ENCODE measurements around the gene XRCC4. TPM values are rescaled to one million over a fixed set of nuclear protein-coding genes. Genes with fewer than 3 reads are reported as not detected.

The XRCC4 gene
- total RNA-seq, 1 donor from 2014 or later, result 12.1 TPM

DNA sequence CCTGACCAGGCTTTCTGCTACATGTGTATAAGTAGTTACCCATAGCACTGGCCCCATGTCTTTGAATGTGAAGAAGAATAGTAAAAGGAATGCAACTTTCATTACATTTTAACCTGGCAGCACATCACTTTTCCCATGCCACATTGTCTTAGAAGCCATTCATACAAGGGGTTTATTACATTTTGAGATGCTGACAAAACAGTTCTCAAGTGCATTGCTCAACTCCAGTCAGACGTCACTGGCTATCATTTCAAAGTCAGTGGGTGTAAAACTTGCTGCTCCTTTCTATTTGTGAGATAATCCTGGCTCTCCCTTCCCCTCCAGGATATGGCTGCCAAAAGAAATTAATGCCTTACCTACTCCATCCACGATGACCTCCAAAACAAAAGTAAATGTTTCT is 297.2 kb downstream of the XRCC4 start:
- TF ChIP-seq, protein P1, sequence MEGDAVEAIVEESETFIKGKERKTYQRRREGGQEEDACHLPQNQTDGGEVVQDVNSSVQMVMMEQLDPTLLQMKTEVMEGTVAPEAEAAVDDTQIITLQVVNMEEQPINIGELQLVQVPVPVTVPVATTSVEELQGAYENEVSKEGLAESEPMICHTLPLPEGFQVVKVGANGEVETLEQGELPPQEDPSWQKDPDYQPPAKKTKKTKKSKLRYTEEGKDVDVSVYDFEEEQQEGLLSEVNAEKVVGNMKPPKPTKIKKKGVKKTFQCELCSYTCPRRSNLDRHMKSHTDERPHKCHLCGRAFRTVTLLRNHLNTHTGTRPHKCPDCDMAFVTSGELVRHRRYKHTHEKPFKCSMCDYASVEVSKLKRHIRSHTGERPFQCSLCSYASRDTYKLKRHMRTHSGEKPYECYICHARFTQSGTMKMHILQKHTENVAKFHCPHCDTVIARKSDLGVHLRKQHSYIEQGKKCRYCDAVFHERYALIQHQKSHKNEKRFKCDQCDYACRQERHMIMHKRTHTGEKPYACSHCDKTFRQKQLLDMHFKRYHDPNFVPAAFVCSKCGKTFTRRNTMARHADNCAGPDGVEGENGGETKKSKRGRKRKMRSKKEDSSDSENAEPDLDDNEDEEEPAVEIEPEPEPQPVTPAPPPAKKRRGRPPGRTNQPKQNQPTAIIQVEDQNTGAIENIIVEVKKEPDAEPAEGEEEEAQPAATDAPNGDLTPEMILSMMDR (IDR thresholded peaks at IDR 0.05; ENCODE audit: unreplicated experiment), result no peak

DNA sequence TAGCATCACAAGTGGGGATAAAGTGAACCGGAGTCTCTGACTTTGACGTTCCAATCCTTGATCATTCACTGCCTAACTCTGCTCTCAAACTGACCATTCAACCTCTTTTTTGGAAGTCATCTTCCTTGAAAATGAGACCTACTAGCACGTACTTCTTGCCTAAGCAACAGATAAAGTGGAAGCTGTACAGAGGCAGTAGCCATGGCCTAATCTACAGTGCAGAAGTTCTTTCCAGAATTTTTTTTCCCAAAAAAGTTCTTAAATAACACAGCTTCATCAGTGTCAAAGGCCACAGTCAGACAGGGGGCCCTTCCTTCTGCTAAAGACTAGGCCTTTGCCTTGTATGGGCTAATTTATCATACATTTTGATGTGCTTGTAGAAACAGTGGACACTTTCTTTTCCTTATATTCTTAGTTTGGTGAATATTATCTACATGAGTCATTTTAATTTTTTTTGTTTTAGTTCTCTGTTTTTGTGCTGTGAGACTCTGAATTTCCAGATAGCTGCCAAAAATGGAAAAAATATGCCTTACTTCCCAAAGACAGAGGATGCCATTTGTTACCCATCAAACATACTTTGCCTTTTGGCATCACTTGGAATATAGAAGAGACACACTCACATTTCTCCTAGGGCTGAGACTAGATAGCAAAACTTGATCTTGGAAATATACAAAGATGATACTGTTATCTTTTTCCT is 297.9 kb downstream of the XRCC4 start:
- H3K27ac Mint-ChIP-seq, result peak overlapping the region; percentile 11
- no peak for DNase-seq (ENCODE audit: low spot score in 2 of 2, unreplicated experiment in 2 of 2)
- H3K9me3 Mint-ChIP-seq, result no peaks in the 10 kb centered on the region
- H3K27me3 Mint-ChIP-seq (ENCODE audit: low read depth), result no peaks in the 10 kb centered on the region
- TF ChIP-seq, protein P1 (IDR thresholded peaks at IDR 0.05; ENCODE audit: unreplicated experiment), result no peak
- H3K36me3 Mint-ChIP-seq, result no peaks in the 10 kb centered on the region
- peaks cover 24% of the 10 kb centered on the region for H3K4me1 Mint-ChIP-seq
- no peak overlapping the region for H3K4me3 Mint-ChIP-seq

More for the DNA sequence above, 297.2 kb downstream of the XRCC4 start:
- Mint-ChIP-seq H3K27me3 (ENCODE audit: low read depth) (no peaks in the 10 kb centered on the region), H3K36me3 (no peaks in the 10 kb centered on the region), H3K27ac (no peak overlapping the region), H3K9me3 (no peaks in the 10 kb centered on the region), H3K4me3 (no peak overlapping the region), H3K4me1 (peaks cover 24% of the 10 kb centered on the region)
- no peak for DNase-seq (ENCODE audit: low spot score in 2 of 2, unreplicated experiment in 2 of 2)

DNA sequence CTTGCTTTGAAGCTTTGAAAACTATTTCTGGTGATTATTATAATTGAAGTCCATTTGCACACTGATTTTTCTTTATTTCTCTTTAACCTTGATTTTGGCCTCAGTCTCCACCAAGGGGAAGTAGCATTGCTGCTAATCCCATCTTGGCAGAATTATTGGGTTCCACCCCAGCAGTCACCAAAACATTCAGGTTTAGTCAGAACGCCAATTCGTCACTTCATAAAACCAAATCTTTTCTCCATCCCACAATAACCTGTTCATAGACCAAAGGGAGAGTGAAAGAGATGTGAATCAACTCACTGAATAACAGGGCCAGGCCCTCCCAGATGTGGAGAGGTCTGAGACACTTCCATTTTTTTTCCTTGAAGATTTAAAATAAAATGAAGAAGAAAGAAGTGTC is 299.1 kb downstream of the XRCC4 start:
- DNase-seq (ENCODE audit: low spot score in 2 of 2, unreplicated experiment in 2 of 2), result no peak
- no peak overlapping the region for H3K4me3 Mint-ChIP-seq
- H3K27me3 Mint-ChIP-seq (ENCODE audit: low read depth), result no peaks in the 10 kb centered on the region
- no peaks in the 10 kb centered on the region for H3K9me3 Mint-ChIP-seq
- H3K36me3 Mint-ChIP-seq, result no peaks in the 10 kb centered on the region
- H3K27ac Mint-ChIP-seq, result no peak overlapping the region
- TF ChIP-seq, protein P1 (IDR thresholded peaks at IDR 0.05; ENCODE audit: unreplicated experiment), result no peak
- H3K4me1 Mint-ChIP-seq, result peaks cover 17% of the 10 kb centered on the region

DNA sequence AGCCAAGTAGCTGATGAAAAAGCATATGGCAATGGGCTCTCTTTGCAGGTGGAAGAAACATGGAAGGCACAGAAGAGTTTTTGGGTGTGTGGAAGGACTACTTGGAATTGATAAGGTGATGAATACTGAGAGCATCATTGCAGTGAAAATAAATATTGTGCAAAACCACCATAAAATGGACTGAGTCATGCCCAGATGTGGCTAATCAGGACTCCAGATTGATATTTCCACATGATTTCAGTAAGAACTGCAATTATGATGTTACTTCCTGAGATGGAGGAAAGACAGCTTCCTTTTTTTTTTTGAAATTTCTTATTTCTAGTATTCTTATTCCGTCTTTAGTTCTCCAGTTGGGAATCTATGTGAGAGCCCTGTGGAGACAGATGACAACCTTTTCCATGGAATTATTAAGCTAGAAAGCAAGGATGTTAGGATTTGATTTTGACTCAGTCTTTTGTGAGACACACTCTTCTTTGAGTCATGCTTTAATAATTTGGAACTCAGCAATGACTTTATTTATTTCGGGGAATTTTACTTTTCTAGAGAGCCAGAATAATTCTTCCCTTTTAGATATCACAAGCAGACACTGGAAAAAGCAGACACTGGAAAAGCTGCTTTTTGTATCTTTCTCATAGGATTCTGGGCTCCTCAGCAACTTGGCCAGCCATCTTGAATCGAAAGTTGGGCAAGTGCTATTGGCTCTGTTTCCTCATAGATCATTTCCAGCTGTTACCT is 300.0 kb downstream of the XRCC4 start:
- H3K4me1 Mint-ChIP-seq, result peaks cover 12% of the 10 kb centered on the region
- H3K9me3 Mint-ChIP-seq, result peaks cover 2% of the 10 kb centered on the region
- no peak overlapping the region for H3K27ac Mint-ChIP-seq
- H3K36me3 Mint-ChIP-seq, result no peaks in the 10 kb centered on the region
- no peak overlapping the region for H3K4me3 Mint-ChIP-seq
- no peaks in the 10 kb centered on the region for H3K27me3 Mint-ChIP-seq (ENCODE audit: low read depth)
- TF ChIP-seq, protein P1 (IDR thresholded peaks at IDR 0.05; ENCODE audit: unreplicated experiment), result no peak
- no peak for DNase-seq (ENCODE audit: low spot score in 2 of 2, unreplicated experiment in 2 of 2)

DNA sequence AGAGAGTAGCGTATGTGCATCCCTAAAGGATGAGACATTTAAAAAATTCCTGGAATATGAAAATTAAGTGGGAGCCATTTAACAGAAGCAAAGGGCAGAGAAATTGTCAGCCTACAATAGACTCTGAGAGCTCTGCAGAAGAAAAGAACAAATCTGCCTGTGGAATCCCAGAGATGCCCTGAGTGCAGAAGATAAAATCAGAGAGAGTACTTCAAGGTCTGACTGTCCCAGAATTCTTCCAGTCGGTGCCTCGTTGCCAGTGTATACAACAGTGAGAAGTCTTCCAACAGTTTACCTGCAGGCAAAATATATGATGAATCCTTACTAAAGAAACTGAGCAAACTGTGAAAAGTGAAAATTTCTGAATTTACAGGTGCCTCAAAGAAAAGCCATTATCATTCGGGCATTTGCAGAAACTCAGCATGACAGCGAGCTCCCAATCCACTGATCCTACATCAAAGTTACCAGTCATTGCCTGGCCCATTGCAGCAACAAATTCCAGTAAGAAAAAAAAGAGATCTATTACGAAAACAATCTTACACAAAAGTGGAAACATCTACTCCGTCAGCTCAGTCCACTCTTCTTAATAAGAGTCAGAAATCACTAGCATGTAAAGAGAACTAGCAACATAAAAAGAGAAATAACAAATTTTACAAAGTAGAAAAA is 301.4 kb downstream of the XRCC4 start:
- Mint-ChIP-seq H3K4me3 (no peak overlapping the region), H3K9me3 (peaks cover 10% of the 10 kb centered on the region), H3K27ac (no peak overlapping the region), H3K36me3 (peaks cover 2% of the 10 kb centered on the region), H3K4me1 (peaks cover 9% of the 10 kb centered on the region), H3K27me3 (ENCODE audit: low read depth) (no peaks in the 10 kb centered on the region)
- no peak for DNase-seq (ENCODE audit: low spot score in 2 of 2, unreplicated experiment in 2 of 2)
- TF ChIP-seq, protein P1 (IDR thresholded peaks at IDR 0.05; ENCODE audit: unreplicated experiment), result no peak
